Memory B cell (primary cell): ENCODE measurements around the gene OR2AT4.
A peak's percentile ranks its signal among the peaks of the same experiment; 100 is the strongest.
"Not testable (repeated sequence)": the region's sequence is repeated elsewhere in the genome, so short reads cannot be mapped to it uniquely, and the experiment has no call there.

Experiments
- ATAC-seq: fragments of 150-1000 bp; cut with Tn5 transposase; 2 replicates; pipeline ENCODE4 v1.10.0; 2021; ENCODE audit warnings: low read depth, mild to moderate bottlenecking, moderate library complexity
- DNase-seq, 2 donors: peaks; one replicate each; pipeline ENCODE4 v3.0.0; 2022; ENCODE audit warnings: low spot score in 2 of 2
- H3K27ac Mint-ChIP-seq: one replicate; pipeline ENCODE4 v1.8.0; 2022; ENCODE audit warnings: mild to moderate bottlenecking, moderate library complexity, mixed read lengths
- H3K27me3 Mint-ChIP-seq: one replicate; pipeline ENCODE4 v1.8.0; 2022; ENCODE audit warnings: mixed read lengths
- H3K36me3 Mint-ChIP-seq: one replicate; pipeline ENCODE4 v1.8.0; 2022; ENCODE audit warnings: mild to moderate bottlenecking, mixed read lengths
- H3K4me1 Mint-ChIP-seq: one replicate; pipeline ENCODE4 v1.8.0; 2022; ENCODE audit warnings: mixed read lengths
- H3K4me3 Mint-ChIP-seq: one replicate; pipeline ENCODE4 v1.8.0; 2022; ENCODE audit warnings: mild to moderate bottlenecking, moderate library complexity, mixed read lengths
- H3K9me3 Mint-ChIP-seq: one replicate; pipeline ENCODE4 v1.8.0; 2022; ENCODE audit warnings: mixed read lengths

OR2AT4 gene

GRCh38 chr11:75094382-75094781, 2.3 kb downstream of the OR2AT4 start:
- not testable (repeated sequence) for ATAC-seq, H3K27ac Mint-ChIP-seq, H3K4me1 Mint-ChIP-seq

DNA sequence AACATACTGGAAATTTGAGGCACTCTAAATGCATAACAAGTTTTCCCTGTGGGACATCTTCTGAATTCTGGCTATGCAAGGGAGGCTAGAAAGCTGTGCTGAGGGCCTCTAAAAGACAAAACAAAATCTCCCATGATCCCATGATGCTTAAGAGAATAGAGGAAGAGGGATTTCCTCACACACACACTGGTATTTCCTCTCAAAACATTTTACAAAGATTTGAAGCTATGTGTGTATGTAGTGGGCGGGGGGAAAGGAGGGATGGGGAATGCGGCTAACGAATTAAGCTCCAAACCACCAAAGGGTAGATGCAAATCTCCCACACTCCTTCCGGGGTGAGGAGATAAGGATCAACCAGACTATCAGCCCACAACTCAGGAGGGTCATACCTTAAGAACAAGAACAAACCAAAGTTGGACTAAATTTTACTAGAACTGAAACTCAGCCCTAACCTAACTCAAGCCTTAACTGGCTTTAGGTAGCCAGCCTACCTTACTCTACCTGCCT, 6.0 kb downstream of the OR2AT4 start:
- peaks cover 10% of the 10 kb centered on the region for H3K9me3 Mint-ChIP-seq
- DNase-seq, result no peak
- no peak overlapping the region for H3K27ac Mint-ChIP-seq
- no peaks in the 10 kb centered on the region for H3K4me1 Mint-ChIP-seq
- peaks cover 12% of the 10 kb centered on the region for H3K27me3 Mint-ChIP-seq
- H3K4me3 Mint-ChIP-seq, result no peak overlapping the region
- ATAC-seq, result no peak
- H3K36me3 Mint-ChIP-seq, result no peaks in the 10 kb centered on the region

More at GRCh38 chr11:75094382-75094781, 2.3 kb downstream of the OR2AT4 start:
- not testable (repeated sequence) for DNase-seq, H3K4me3 Mint-ChIP-seq, H3K9me3 Mint-ChIP-seq, H3K36me3 Mint-ChIP-seq
- H3K27me3 Mint-ChIP-seq, result peaks cover 12% of the 10 kb centered on the region

- ATAC-seq, result no peak
- Mint-ChIP-seq H3K9me3 (peaks cover 10% of the 10 kb centered on the region), H3K36me3 (no peaks in the 10 kb centered on the region), H3K27me3 (peaks cover 14% of the 10 kb centered on the region), H3K27ac (no peak overlapping the region), H3K4me3 (no peak overlapping the region), H3K4me1 (no peaks in the 10 kb centered on the region)
- no peak for DNase-seq
Observed at GRCh38 chr11:75087319-75088305, 9.1 kb downstream of the OR2AT4 start.

GRCh38 chr11:75084883-75085282, 11.8 kb downstream of the OR2AT4 start:
- peaks cover 14% of the 10 kb centered on the region for H3K27me3 Mint-ChIP-seq
- H3K27ac Mint-ChIP-seq, result no peak overlapping the region
- no peak overlapping the region for H3K4me3 Mint-ChIP-seq
- no peaks in the 10 kb centered on the region for H3K4me1 Mint-ChIP-seq
- H3K36me3 Mint-ChIP-seq, result no peaks in the 10 kb centered on the region
- peaks cover 4% of the 10 kb centered on the region for H3K9me3 Mint-ChIP-seq
- ATAC-seq (no peak), DNase-seq (no peak)

DNA sequence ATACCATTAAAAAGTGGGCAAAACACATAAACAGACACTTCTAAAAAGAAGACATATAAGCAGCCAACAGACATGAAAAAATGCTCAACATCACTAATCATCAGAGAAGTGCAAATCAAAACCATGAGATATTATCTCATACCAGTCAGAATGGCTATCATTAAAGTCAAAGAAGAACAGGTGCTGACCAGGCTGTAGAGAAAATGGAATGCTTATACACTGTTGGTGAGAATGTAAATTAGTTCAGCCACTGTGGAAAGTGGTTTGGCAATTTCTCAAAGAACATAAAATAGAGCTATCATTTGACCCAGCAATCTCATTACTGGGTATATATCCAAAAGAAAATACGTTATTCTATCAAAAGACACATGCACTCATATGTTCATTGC, 13.5 kb downstream of the OR2AT4 start:
- DNase-seq, result no peak
- Mint-ChIP-seq H3K36me3 (no peaks in the 10 kb centered on the region), H3K4me1 (no peaks in the 10 kb centered on the region), H3K9me3 (no peaks in the 10 kb centered on the region), H3K27ac (no peak overlapping the region), H3K27me3 (peaks cover 6% of the 10 kb centered on the region), H3K4me3 (no peak overlapping the region)
- ATAC-seq, result no peak

DNA sequence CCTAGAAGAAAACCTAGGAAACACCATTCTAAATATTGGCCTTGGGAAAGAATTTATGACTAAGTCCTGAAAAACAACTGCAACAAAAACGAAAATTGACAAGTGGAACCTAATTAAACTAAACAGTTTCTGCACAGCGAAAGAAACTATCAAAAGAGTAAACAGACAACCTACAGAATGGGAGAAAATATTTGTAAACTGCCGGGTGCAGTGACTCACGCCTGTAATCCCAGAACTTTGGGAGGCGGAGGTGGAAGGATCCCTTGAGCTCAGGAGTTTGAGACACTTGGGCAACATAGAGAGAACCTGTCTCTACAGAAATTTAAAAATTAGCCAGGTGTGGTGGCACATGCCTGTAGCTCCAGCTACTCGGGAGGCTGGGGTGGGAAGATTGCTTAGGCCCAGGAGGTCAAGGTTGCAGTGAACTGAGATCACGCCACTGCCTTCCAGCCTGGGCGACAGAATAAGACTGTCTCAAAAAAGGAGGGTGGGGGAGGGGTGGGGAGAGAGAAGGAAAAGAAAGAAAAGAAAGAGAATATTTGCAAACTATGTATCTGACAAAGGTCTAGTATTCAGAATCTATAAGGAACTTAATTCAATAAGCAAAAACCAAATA, 14.0 kb downstream of the OR2AT4 start:
- ATAC-seq, result no peak

GRCh38 chr11:75079546-75079945, 17.1 kb downstream of the OR2AT4 start:
- Mint-ChIP-seq H3K27ac (no peak overlapping the region), H3K4me1 (no peaks in the 10 kb centered on the region), H3K9me3 (no peaks in the 10 kb centered on the region), H3K4me3 (no peak overlapping the region), H3K36me3 (no peaks in the 10 kb centered on the region), H3K27me3 (peaks cover 9% of the 10 kb centered on the region)
- ATAC-seq, result no peak
- no peak for DNase-seq

More for the DNA sequence above, 14.0 kb downstream of the OR2AT4 start:
- no peak for DNase-seq
- H3K4me3 Mint-ChIP-seq, result no peak overlapping the region
- no peaks in the 10 kb centered on the region for H3K36me3 Mint-ChIP-seq
- no peaks in the 10 kb centered on the region for H3K9me3 Mint-ChIP-seq
- H3K4me1 Mint-ChIP-seq, result no peaks in the 10 kb centered on the region
- peaks cover 4% of the 10 kb centered on the region for H3K27me3 Mint-ChIP-seq
- no peak overlapping the region for H3K27ac Mint-ChIP-seq

- no peaks in the 10 kb centered on the region for H3K9me3 Mint-ChIP-seq
- H3K27me3 Mint-ChIP-seq, result peaks cover 9% of the 10 kb centered on the region
- DNase-seq (no peak), ATAC-seq (no peak)
- no peak overlapping the region for H3K4me3 Mint-ChIP-seq
- no peak overlapping the region for H3K27ac Mint-ChIP-seq
- H3K4me1 Mint-ChIP-seq, result no peaks in the 10 kb centered on the region
- no peaks in the 10 kb centered on the region for H3K36me3 Mint-ChIP-seq
Observed at GRCh38 chr11:75078233-75078632, 18.4 kb downstream of the OR2AT4 start.

- H3K27ac Mint-ChIP-seq, result no peak overlapping the region
- DNase-seq (no peak), ATAC-seq (no peak)
- no peaks in the 10 kb centered on the region for H3K4me1 Mint-ChIP-seq
- peaks cover 10% of the 10 kb centered on the region for H3K27me3 Mint-ChIP-seq
- no peaks in the 10 kb centered on the region for H3K36me3 Mint-ChIP-seq
- no peaks in the 10 kb centered on the region for H3K9me3 Mint-ChIP-seq
- H3K4me3 Mint-ChIP-seq, result no peak overlapping the region
Observed at GRCh38 chr11:75077316-75077715, 19.4 kb downstream of the OR2AT4 start.

DNA sequence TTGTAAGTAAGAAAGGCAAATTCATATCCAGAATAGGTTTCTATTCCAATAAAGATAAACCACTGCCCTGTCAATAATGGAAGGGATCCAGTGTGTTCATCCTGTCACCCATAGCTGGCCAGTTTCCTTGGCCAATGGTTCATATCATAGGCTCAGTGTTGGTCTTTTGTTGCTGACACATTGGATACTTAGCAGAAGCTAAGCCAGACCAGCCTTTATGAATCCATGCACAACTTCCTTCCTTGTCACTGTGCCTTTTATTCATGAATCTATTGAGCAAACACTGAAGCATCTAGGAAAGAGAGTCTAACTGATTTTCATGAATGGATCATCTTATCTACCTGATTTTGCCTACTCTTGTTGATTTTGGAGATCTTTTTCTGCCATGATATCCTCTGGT, 20.0 kb downstream of the OR2AT4 start:
- Mint-ChIP-seq H3K4me1 (no peaks in the 10 kb centered on the region), H3K27me3 (peaks cover 12% of the 10 kb centered on the region), H3K27ac (no peak overlapping the region), H3K4me3 (no peak overlapping the region), H3K9me3 (no peaks in the 10 kb centered on the region), H3K36me3 (no peaks in the 10 kb centered on the region)
- DNase-seq (no peak), ATAC-seq (no peak)

DNA sequence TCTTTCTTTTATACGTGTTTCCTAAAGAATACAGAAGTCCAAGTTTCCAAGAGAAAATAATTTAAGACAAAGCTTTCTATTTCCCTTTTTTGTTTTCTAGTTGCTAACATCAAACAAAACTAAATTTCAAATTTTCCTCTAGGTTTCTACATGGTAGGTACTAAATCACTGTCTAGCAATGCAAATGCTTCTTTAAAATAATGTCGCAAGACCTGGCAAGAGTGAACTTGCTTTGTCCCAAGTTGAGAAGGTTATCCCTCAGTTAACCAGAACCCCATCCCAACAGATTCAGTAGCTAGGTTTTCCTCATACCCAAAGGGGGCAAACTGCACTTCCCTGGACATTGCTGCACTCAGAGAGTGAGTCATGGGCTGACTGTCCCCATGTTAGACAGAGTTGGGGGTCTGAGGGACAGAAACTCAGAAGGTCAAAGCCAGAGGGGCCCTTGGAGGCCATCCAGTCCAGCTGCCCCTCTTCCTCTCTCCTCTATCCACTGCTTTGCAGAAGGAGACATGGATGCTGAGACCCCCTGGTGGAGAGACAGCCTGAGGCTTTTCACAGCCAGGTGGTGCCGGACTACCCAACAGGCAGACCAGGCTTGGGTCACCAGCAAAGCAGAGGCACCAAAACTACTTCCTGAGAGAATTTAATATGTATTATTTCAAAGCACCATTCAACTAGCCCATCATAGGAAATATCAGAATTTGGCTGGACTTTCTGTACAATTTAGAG, 23.1 kb downstream of the OR2AT4 start:
- Mint-ChIP-seq H3K27ac (no peak overlapping the region), H3K36me3 (no peaks in the 10 kb centered on the region), H3K4me1 (no peaks in the 10 kb centered on the region), H3K9me3 (no peaks in the 10 kb centered on the region), H3K27me3 (peaks cover 19% of the 10 kb centered on the region), H3K4me3 (no peak overlapping the region)
- DNase-seq (no peak), ATAC-seq (no peak)

GRCh38 chr11:75072582-75072981, 24.1 kb downstream of the OR2AT4 start:
- Mint-ChIP-seq H3K27me3 (peaks cover 20% of the 10 kb centered on the region), H3K4me3 (no peak overlapping the region), H3K36me3 (no peaks in the 10 kb centered on the region), H3K9me3 (peaks cover 2% of the 10 kb centered on the region), H3K4me1 (no peaks in the 10 kb centered on the region), H3K27ac (no peak overlapping the region)
- ATAC-seq (no peak), DNase-seq (no peak)

DNA sequence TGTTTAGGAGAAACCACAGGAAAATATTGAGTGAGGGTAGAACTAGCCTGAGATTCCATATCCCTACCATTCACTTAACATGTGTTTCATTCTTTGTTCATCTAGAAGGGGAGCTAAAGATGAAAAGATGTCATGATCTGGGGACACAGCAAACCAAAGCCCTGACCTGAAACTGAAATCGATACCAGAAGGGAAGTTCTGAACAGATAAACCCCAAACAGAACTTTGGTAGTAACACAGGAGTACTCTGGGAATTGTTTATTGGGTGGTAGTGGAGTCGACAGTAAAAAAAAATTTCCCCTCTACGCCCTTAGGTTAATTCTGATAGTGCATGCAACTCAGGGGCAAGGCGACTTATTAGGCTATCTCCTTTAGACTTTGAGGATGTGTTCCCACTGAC, 27.2 kb downstream of the OR2AT4 start:
- DNase-seq (no peak), ATAC-seq (no peak)
- peaks cover 26% of the 10 kb centered on the region for H3K27me3 Mint-ChIP-seq
- H3K4me1 Mint-ChIP-seq, result no peaks in the 10 kb centered on the region
- H3K9me3 Mint-ChIP-seq, result peaks cover 3% of the 10 kb centered on the region
- H3K36me3 Mint-ChIP-seq, result no peaks in the 10 kb centered on the region
- peak overlapping the region; percentile 25 for H3K27ac Mint-ChIP-seq
- no peak overlapping the region for H3K4me3 Mint-ChIP-seq

DNA sequence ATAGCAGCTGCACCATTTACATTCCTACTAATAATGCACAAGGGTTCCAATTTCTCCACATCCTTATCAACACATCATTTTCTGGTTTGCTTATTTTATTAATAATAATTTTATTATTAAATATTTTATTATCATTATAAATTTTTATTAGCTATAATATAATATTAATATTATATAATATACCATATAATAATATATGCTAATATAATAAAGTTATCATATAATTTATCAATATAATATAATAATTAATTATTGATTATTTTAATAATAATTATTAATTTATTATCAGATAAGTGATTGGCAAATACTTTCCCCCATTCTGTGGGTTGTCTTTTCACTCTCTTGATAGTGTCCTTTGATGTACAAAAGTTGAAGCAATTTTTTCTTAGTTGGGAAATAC, 27.7 kb downstream of the OR2AT4 start:
- Mint-ChIP-seq H3K27ac (no peak overlapping the region), H3K27me3 (peaks cover 26% of the 10 kb centered on the region), H3K4me1 (no peaks in the 10 kb centered on the region), H3K4me3 (no peak overlapping the region), H3K9me3 (peaks cover 3% of the 10 kb centered on the region), H3K36me3 (no peaks in the 10 kb centered on the region)
- ATAC-seq (no peak), DNase-seq (no peak)
